Measurements from ENCODE around the gene DLGAP4. TPM values are rescaled to one million over a fixed set of nuclear protein-coding genes. Genes with fewer than 3 reads are reported as not detected.

DLGAP4 gene
- total RNA-seq, 1 donor = 18.1 TPM

GRCh38 chr20:36351937-36352336 lies 45.8 kb downstream of the DLGAP4 start:
- no peak for DNase-seq (ENCODE audit: insufficient read length, low spot score, missing footprints)
- H3K4me2 ChIP-seq (ENCODE audit: insufficient read depth, low read length) = no peak overlapping the region
- H4K20me1 ChIP-seq (ENCODE audit: insufficient read depth, low read length) = no peaks in the 10 kb centered on the region
- H3K4me3 ChIP-seq (ENCODE audit: insufficient read depth, low read length) = no peak overlapping the region
- H3K9me3 ChIP-seq (ENCODE audit: low read depth, low read length) = no peaks in the 10 kb centered on the region
- no peak overlapping the region for H3K27ac ChIP-seq (ENCODE audit: low read depth, low read length)
- no peaks in the 10 kb centered on the region for H3K79me2 ChIP-seq (ENCODE audit: insufficient read depth, low read length)
- TF ChIP-seq CTCF (IDR thresholded peaks at IDR 0.05; ENCODE audit: extremely low read depth, low read depth, low read length) = no peak
- peaks cover 4% of the 10 kb centered on the region for H3K27me3 ChIP-seq (ENCODE audit: insufficient read depth, low read length)
- H2AFZ ChIP-seq (ENCODE audit: low read length) = no peak overlapping the region
- H3K4me1 ChIP-seq (ENCODE audit: insufficient read depth, low read length) = no peaks in the 10 kb centered on the region
- no peaks in the 10 kb centered on the region for H3K36me3 ChIP-seq (ENCODE audit: insufficient read depth, low read length)

- Histone ChIP-seq H3K4me1 (ENCODE audit: insufficient read depth, low read length) (no peaks in the 10 kb centered on the region), H3K79me2 (ENCODE audit: insufficient read depth, low read length) (no peaks in the 10 kb centered on the region), H3K4me3 (ENCODE audit: insufficient read depth, low read length) (no peak overlapping the region), H2AFZ (ENCODE audit: low read length) (no peak overlapping the region), H3K27ac (ENCODE audit: low read depth, low read length) (no peak overlapping the region), H4K20me1 (ENCODE audit: insufficient read depth, low read length) (no peaks in the 10 kb centered on the region), H3K27me3 (ENCODE audit: insufficient read depth, low read length) (peaks cover 4% of the 10 kb centered on the region), H3K36me3 (ENCODE audit: insufficient read depth, low read length) (no peaks in the 10 kb centered on the region), H3K9me3 (ENCODE audit: low read depth, low read length) (no peaks in the 10 kb centered on the region), H3K4me2 (ENCODE audit: insufficient read depth, low read length) (no peak overlapping the region)
- no peak for DNase-seq (ENCODE audit: insufficient read length, low spot score, missing footprints)
- TF ChIP-seq CTCF (IDR thresholded peaks at IDR 0.05; ENCODE audit: extremely low read depth, low read depth, low read length) = no peak
These were observed 46.9 kb downstream of the DLGAP4 start for GRCh38 chr20:36352843-36353553.

- no peaks in the 10 kb centered on the region for H3K79me2 ChIP-seq (ENCODE audit: insufficient read depth, low read length)
- no peaks in the 10 kb centered on the region for H3K9me3 ChIP-seq (ENCODE audit: low read depth, low read length)
- no peaks in the 10 kb centered on the region for H3K36me3 ChIP-seq (ENCODE audit: insufficient read depth, low read length)
- H3K4me1 ChIP-seq (ENCODE audit: insufficient read depth, low read length) = no peaks in the 10 kb centered on the region
- H3K27ac ChIP-seq (ENCODE audit: low read depth, low read length) = no peak overlapping the region
- no peak for TF ChIP-seq CTCF (IDR thresholded peaks at IDR 0.05; ENCODE audit: extremely low read depth, low read depth, low read length)
- no peaks in the 10 kb centered on the region for H4K20me1 ChIP-seq (ENCODE audit: insufficient read depth, low read length)
- peaks cover 4% of the 10 kb centered on the region for H3K27me3 ChIP-seq (ENCODE audit: insufficient read depth, low read length)
- no peak overlapping the region for H3K4me2 ChIP-seq (ENCODE audit: insufficient read depth, low read length)
- H2AFZ ChIP-seq (ENCODE audit: low read length) = no peak overlapping the region
- DNase-seq (ENCODE audit: insufficient read length, low spot score, missing footprints) = no peak
- H3K4me3 ChIP-seq (ENCODE audit: insufficient read depth, low read length) = no peak overlapping the region
These were observed 47.6 kb downstream of the DLGAP4 start for GRCh38 chr20:36353740-36354139.

- no peaks in the 10 kb centered on the region for H3K36me3 ChIP-seq (ENCODE audit: insufficient read depth, low read length)
- TF ChIP-seq CTCF (IDR thresholded peaks at IDR 0.05; ENCODE audit: extremely low read depth, low read depth, low read length) = no peak
- H4K20me1 ChIP-seq (ENCODE audit: insufficient read depth, low read length) = no peaks in the 10 kb centered on the region
- no peaks in the 10 kb centered on the region for H3K9me3 ChIP-seq (ENCODE audit: low read depth, low read length)
- DNase-seq (ENCODE audit: insufficient read length, low spot score, missing footprints) = peak; percentile 45
- no peaks in the 10 kb centered on the region for H3K4me1 ChIP-seq (ENCODE audit: insufficient read depth, low read length)
- H2AFZ ChIP-seq (ENCODE audit: low read length) = no peak overlapping the region
- H3K4me2 ChIP-seq (ENCODE audit: insufficient read depth, low read length) = no peak overlapping the region
- H3K27me3 ChIP-seq (ENCODE audit: insufficient read depth, low read length) = peaks cover 4% of the 10 kb centered on the region
- H3K27ac ChIP-seq (ENCODE audit: low read depth, low read length) = no peak overlapping the region
- H3K79me2 ChIP-seq (ENCODE audit: insufficient read depth, low read length) = no peaks in the 10 kb centered on the region
- no peak overlapping the region for H3K4me3 ChIP-seq (ENCODE audit: insufficient read depth, low read length)
These were observed 49.5 kb downstream of the DLGAP4 start for GRCh38 chr20:36355469-36356171.

Measured in osteoblast (primary cell).